Activated naive CD4-positive, alpha-beta T cell (primary cell): Measurements from ENCODE around the gene FIZ1.
A peak's percentile ranks its signal among the peaks of the same experiment; 100 is the strongest.

Source experiments
- DNase-seq, 4 experiments: peaks; one replicate each; lab custom pipeline; 2025; lab: John Stamatoyannopoulos, UW

Gene FIZ1, protein sequence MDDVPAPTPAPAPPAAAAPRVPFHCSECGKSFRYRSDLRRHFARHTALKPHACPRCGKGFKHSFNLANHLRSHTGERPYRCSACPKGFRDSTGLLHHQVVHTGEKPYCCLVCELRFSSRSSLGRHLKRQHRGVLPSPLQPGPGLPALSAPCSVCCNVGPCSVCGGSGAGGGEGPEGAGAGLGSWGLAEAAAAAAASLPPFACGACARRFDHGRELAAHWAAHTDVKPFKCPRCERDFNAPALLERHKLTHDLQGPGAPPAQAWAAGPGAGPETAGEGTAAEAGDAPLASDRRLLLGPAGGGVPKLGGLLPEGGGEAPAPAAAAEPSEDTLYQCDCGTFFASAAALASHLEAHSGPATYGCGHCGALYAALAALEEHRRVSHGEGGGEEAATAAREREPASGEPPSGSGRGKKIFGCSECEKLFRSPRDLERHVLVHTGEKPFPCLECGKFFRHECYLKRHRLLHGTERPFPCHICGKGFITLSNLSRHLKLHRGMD

DNA sequence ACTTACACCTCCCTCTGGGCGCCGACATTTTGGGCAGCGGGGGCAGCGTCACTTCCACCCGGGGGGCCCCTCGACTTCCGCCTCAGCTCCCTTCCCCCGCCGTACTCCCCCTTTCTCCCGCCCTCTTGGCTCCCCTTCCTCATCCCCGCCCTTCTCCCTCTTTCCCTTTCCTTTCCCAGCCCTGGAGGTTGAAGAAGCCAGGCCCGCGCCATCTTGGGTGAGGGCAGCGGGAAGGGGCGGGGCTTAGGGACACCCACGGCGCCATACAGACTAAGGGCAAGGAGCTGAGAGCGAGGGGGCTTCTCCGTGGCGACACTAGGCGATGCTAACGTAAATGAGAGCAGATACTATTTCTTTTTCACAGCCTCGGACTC is at the start of gene FIZ1:
Gene FIZ1 (minus strand): TSS at position 50 of the 374 bp plus-strand sequence. CDS start 1,652 bp downstream, outside the sequence.
- peak; percentile 84 to 94 (median 90) for DNase-seq

DNA sequence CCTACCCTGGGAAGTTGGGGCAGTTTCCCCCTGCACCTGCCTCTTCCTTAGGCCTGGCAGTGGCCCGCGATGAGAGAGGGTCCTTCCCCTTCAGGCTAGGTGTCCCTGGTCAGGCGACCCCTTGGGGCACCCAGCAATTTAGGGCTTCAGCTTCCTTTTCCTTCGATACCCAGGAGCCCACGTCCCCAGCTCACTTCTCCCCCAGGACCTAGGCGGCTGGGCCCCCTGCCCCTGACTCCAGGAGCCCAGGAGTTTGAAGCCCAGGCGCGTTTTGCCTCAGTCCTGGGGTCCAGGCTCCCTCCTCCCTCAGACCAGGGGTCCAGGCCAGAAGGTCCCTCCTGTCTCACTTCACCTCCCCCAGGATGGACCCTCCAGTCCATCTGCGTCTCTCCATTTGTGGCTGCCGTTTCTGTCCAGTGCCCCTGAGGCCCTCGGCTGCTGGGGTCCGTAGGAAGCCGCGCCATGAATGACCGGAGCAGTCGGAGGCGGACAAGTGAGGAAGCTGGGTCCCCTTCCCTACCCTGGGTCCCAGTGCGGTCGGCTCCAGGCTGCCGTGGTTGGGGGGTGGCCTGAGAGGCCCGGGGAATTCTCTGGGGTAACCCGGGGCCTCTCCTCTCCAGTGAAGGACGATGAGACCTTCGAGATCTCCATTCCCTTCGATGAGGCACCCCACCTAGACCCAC is 49.4 kb upstream of the FIZ1 start:
- no peak for DNase-seq

DNA sequence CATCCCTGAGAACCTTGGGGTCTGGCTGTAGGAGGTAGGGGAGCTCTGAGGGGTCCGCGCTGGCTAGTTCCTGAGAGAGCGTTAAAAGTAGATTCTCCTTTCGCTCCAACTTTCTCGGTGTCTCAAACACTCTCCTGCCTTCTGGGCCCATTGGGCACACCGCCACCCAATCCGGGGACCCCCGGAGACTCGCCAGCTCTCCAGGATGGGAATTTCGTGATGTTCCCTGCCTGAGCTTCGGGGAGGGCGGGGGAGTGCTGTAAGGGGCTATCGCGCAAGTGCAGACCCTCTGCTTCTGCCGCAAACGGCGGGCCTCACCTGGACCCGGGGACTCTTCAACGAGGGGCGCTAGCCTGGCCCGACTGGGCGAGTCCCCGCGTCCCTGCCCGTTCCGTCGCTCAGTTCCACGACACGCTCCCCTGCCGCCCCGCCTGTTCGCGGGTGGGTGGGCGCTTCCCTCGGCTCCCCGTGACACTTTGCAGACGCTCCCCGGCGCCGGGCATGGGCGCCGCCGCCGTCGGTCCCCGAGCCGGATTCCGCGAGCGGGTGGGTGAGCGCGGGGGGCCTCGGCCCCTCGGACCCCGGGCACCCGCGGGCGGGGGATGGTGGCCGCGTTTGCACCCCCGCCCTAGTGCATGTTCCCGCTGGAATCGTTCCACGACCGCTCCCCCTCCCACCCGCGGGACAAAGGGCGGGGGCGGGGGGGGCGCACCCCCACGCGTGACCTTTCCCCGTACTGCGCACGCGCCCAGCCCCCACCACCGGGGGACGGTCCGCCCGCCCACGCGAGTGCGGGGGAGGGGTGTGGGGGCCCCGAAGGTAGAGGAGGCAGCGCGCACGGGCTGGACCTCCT is 48.6 kb upstream of the FIZ1 start, which contains the start of gene CCDC106:
Gene CCDC106 (plus strand): TSS at position 481 of the 853 bp plus-strand sequence. CDS start 835 bp downstream, outside the sequence.
- peak in 2 of 4 experiments; percentile 32 to 58 for DNase-seq

DNA sequence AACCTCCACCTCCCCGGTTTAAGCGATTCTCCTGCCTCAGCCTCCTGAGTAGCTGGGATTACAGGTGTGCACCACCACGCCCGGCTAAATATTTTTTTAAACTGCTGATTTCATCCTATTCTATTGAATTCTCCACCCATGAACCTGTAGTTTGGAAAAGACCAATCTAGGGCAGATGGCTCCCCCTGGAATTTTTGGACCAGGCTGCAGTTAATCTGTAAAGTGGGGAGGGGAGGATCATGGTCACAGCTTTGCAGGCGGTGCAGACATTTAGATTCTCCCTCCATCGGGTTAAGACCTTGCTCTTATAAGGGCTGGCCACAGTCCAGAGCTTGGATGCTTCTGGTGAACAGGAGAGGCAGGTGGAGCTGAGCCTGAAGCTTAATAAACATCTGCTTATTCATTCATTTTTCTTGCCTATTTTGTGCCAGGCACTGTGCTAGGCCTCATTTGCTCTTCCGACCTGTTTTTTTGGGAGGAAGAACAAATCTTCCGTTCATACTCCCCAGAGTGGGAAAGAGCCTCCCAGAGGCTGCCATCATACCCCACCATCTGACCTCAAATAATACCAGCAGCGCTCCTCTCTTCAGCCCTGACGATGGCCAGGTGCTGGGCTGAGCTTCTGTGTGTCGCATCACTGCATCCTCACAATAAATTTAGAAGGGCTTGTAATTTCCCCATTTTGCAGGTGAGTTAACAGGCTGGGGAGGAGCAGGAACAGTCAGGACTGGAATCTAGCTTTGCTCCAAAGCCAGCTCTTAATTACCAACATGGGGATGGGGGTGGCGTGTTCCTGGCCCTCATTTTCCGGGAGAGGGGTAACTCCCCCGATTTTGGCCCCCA is 47.8 kb upstream of the FIZ1 start:
- no peak for DNase-seq

DNA sequence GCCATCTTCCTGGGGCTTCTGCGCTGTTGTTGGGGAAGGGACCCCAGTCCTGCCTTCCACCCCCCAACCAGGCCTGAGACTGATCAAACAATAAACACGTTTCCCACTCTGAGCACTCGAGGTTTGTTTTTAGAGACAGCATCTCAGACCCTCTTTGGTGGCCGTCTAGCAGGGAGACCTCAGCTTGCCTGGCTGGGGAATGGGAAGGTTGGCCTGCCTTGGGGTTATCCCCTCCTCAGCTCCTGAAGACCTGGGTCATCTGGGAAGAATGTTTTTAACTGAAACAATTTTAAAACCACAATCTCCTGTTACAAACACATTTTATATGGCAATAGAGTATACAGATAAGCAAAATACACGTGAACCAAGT is 46.2 kb upstream of the FIZ1 start:
- no peak for DNase-seq

DNA sequence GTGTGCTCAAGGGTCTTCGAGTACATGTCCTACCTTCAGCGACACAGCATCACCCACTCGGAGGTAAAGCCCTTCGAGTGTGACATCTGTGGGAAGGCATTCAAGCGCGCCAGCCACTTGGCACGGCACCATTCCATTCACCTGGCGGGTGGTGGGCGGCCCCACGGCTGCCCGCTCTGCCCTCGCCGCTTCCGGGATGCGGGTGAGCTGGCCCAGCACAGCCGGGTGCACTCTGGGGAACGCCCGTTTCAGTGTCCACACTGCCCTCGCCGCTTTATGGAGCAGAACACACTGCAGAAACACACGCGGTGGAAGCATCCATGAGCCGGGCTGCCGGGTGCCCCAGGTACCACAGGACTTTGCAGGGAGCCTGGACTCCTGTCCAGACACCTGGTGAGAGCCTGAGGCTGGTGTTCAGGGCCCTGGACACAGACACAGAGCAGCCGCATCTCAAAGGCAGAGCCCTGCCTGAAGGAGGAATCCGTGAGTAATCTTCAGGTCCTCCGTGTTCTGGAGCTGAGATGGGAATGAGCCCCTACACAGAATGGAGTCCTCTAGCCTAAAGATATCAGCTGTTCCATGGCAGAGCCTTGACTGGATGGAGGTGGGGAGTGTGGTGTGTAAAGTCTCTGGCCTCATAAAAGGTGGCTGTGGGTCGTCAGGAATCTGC is 45.7 kb upstream of the FIZ1 start:
- no peak for DNase-seq

DNA sequence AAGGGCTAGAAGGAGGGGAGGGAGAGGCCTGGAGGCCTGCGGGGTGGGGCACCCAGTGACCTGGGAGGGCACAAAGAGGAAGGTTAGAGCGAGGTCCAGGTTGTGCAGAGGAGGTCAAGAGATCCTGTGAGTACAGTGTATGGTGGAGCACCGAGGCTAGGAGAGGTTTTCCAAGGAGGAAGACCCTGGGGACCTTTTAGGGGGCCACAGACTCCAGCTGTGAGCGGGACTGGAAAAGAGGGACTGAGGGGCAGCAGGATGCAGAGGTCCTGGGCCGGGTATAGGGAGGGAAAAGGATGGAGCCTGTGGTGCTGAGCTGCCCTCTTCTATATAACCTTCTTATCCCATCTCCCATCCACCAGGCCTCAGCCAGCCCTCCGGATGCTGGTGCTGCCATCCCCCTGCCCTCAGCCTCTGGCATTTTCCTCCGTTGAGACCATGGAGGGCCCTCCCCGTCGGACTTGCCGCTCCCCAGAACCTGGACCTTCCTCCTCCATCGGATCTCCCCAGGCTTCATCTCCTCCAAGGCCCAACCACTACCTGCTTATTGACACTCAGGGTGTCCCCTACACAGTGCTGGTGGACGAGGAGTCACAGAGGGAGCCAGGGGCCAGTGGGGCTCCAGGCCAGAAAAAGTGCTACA is 45.0 kb upstream of the FIZ1 start:
- DNase-seq: no peak

DNA sequence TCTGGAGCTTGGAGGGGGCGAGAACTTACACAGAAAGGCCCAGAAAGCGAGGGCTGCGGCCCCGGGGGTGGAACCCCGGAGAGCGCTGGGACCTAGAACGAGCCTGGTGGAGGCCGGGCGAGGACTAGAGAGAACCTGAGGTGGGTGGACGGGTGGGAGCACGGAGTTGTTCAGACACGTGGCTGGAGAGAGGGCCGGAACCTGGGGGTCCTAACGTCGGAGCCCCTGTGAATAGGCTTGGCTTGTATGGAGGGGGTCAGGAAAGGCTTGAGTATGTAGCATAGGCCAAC is 44.5 kb upstream of the FIZ1 start:
- DNase-seq: no peak

DNA sequence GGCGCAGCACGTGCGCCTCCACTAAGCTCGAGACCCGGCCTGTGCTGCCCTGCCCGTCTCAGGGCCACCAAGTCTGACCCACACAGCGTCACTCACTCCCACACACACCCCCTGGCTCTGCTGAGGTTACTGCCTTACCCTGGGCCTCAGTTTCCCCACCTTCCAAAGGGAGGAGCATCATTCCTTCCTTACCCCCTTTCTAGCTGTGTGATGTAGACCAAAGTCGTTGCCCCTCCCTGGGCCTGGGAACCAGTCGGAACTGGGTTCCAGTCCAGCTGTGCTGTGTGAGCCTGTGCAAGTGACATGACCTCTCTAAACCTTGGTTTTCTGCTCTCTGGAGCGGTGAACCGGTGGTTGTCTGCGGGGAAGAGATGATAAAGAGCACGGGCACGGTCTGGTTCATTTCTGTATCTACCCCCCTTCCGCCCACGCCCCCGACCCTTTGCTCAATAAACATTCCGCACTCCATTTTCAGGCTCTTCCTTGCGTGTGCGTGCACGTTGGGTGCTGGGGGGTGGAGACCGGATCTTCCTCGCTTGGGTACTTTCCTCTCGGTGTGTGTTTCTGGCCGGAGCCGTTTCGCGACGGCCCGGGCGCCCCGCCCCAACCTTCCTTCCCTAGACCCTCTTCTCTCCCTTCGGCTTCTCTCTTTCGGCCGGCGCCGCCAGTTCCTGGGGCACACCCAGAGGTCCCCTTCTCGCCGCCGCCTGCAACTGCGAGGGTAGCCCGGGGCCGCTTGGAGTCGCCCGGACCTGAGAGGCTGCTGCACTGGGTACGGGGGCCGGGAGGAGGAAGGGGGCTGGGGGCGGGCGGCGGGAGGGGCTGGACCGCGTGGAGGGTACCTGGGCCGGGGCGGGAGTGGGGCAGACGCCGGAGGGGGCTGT is 43.9 kb upstream of the FIZ1 start, which contains the start of gene ZNF581:
Gene ZNF581 (plus strand): TSS at position 647 of the 884 bp plus-strand sequence. CDS start 923 bp downstream, outside the sequence.
- DNase-seq: peak; percentile 57 to 75 (median 68)

DNA sequence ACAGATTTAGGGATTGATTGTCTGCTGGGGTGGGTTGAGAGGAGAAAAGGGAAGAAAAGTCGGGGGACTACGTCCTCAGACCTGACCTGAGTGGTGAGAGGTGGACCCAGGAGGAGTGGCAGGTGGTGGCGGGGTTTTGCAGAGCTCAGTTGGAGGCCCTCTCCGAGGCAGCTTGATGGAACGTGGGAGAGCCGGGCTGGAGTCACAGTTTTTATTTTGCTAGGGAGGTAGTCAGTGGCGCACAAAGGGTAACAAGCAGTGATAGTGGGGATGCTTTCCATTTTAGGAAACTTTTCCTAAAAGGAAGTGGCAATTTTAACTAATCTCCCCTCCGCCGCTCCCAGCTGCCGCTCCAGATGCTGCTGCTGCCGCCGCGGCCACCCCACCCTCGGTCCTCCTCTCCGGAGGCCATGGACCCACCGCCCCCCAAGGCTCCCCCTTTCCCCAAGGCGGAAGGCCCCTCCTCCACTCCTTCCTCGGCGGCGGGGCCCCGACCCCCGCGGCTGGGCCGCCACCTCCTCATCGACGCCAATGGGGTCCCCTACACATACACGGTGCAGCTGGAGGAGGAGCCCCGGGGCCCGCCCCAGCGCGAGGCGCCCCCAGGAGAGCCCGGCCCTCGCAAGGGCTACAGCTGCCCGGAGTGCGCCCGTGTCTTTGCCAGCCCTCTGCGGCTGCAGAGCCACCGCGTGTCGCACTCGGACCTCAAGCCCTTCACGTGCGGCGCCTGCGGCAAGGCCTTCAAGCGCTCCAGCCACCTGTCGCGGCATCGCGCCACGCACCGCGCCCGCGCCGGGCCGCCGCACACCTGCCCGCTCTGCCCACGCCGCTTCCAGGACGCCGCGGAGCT is 43.1 kb upstream of the FIZ1 start:
- peak in 1 of 4 experiments; percentile 33 for DNase-seq

DNA sequence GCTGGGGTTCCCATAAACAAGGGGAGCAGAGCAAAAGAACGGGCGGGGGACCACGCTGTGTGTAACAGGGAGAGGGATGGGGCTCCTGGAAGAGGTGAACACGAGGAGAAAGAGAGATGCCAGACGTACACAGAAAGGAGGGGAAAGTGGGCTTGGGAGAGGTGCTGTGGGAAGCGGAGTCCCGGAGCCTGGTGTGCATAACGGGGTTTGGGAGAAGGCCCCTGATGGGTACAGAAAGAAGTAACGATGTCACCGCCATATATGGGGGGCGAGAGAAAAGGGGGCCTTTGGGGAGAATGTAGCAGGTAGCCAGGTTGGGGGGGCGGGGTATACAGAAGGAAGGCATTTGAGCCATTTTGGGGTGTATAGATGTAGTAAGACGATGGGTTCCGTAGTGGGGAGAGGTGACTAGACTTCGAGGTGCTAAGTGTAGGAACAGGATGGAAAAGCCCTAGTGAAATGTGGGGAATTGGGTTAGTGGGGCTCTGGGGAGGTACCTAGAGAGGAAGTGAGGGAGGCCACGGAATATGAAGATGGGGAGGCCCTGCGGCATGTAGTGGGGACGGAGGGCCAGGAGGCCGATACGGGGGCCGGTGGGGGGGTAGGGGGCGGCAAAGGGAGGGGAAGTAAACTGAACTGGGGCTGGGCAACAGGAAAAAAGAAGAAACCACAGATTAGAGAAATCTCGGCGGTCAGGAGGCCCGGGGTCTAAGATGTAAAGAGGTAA is 42.3 kb upstream of the FIZ1 start:
- peak in 1 of 4 experiments; percentile 36 for DNase-seq

DNA sequence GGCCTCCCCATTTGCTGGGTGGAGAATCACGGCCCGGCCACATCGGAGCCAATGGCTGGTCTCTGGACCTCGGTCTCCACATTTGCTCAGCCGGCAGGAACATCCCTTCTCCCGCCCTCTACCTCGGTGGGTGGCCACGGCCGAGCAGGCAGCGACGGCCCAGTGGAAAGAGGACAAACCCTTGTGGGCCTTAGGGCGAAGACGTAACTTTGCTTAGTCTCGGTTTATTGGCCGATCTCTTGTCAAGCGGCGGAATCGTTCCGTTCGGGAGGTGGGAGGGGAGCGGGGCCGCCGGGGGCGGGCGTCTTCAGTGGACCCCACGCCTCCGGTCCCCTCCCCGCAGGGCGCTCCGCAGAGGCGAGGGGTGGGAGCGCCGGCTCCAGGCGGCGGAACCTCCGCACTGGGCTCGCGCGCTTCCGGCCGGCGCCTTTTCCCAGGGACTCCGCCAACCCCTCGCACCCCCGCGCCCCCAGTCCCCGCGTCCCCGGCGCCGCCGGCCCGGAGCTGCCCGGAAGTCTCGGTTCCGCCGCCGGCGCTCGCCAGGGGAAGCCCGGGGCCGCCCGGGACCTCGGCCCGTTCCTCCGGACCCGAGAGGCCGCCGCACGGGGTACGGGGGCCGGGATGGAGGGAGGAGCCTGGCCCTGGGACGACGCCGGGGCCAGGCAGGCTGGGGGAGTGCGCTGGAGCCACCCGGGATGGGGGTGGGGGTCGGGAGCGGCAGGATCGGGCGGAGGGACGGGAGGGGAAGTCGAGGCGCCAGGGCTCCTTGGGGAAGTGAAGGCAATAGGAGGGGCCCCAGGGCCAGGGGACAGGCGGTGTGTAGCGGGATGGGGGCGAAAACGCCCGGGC is 41.5 kb upstream of the FIZ1 start, which contains the start of gene ZNF580:
Gene ZNF580 (plus strand): TSS at position 426 of the 849 bp plus-strand sequence. CDS start 1,507 bp downstream, outside the sequence.
- peak in 2 of 4 experiments; percentile 36 to 46 for DNase-seq

DNA sequence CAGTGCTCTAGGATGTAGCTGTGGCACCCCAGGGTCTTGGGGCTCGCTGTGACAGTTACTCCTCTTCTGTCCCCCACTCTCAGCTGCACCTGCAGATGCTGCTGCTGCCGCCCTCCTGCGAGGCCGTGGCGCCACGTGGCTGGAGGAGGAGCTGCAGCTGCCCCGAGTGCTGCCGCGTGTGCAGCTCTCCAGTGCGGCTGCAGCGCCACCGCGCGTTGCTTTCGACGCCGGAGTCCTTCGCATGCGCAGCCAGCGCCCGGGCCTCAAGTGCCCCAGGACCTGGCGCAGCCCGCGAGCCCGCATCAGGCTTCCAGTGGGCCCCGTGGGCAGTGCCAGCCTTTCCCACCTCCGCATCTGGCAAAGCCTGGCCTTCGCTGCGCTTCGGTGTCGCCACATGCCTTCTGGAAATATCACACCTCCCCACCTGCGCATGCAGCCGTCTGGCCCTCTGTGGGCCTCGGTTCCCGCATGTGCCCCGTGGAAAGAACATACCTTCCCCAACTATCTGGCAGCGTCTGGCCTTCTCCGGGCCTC is 40.8 kb upstream of the FIZ1 start:
- DNase-seq: peak in 3 of 4 experiments; percentile 22 to 70 (median 44)

DNA sequence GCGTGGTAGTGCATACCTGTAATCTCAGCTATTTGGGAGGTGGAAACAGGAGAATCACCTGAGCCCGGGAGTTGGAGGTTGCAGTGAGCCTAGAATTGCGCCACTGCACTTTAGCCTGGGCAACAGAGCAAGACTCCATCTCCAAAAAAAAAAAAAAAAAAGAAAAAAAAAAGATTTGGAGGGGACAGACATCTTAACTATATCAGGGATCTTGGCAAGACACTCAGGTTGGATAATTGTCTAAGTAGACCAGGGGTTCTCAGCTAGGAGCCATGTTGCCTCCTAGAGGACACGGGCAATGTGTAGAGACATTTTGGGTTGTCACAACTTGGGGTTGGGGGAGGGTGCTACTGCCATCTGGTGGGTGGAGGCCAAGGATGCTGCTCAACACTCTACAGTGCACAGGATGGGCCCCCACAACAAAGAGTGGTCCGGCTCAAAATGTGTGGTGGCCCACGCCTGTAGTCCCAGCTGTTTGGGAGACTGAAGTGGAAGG is 39.6 kb upstream of the FIZ1 start:
- peak in 2 of 4 experiments; percentile 16 to 44 for DNase-seq

DNA sequence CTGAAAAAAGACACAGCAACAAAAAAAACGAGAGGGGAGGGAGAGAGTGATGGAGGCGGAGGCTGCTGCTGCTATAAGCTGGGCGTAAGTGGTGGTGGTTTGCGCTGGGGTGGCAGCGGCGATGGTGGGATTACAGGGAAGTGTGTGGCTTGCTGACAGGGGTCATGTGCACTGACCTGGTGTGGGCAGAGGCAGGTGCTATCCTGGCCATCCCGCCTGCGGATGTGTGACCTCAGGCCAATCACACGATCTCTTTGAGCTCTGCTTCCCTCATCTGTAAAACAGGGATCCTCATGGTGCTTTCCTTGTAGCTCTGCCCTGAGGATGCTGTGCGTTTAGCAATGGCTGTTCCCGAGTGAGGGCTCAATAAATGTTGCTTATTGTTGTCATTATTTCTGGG is 38.2 kb upstream of the FIZ1 start:
- DNase-seq: no peak

DNA sequence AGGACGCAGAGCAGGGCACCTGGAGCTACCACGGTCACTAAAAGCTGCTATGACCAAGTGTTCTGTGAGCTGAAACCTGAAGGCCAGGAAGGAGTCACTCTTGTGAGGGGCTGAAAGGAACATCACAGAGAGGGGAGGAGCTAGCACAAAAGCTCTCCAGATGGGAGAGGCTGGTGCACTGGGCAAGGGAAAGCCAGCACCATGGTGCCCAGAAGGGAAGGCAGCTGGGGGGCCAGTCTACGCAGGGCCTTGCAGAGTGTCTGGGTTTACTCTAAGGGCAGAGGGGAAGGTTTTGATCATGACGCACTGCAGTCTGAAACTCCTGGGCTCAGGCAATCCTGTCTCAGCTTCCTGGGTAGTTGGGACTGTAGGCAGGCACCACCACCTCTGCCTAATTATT is 37.4 kb upstream of the FIZ1 start:
- no peak for DNase-seq
